Neural cell (in vitro differentiated cells): ENCODE results near the gene WDR73.

Experiments used
- MXI1 ChIP-seq: fragments of 450-650 bp; conservative IDR thresholded peaks from 2 replicates; pipeline ENCODE4 v1.6.1; 2014; ENCODE audit warnings: antibody characterized with exemption, mild to moderate bottlenecking; ENCODE audit not compliant: poor library complexity, severe bottlenecking
- POLR2AphosphoS5 ChIP-seq: IDR thresholded peaks from 2 replicates; pipeline ENCODE4 v1.6.1; 2012
- RAD21 ChIP-seq: fragments of 450-650 bp; conservative IDR thresholded peaks from 2 replicates; pipeline ENCODE4 v1.6.1; 2014; ENCODE audit warnings: antibody characterized with exemption, mild to moderate bottlenecking, moderate library complexity
- SMC3 ChIP-seq: fragments of 450-650 bp; conservative IDR thresholded peaks from 2 replicates; pipeline ENCODE4 v1.6.1; 2014; ENCODE audit warnings: antibody characterized with exemption, mild to moderate bottlenecking, moderate library complexity; ENCODE audit not compliant: poor library complexity
- TAF1 ChIP-seq: IDR thresholded peaks from 2 replicates; pipeline ENCODE4 v1.6.1; 2012; ENCODE audit warnings: low read depth
- TF ChIP-seq, protein P1 (sequence below): fragments of 450-650 bp; IDR thresholded peaks from 2 replicates; pipeline ENCODE4 v1.5.1; 2014; ENCODE audit warnings: antibody characterized with exemption, mild to moderate bottlenecking, moderate library complexity; ENCODE audit not compliant: poor library complexity, severe bottlenecking
- TF ChIP-seq, protein P2 (sequence below): IDR thresholded peaks from 2 replicates; pipeline ENCODE4 v1.6.1; 2012; ENCODE audit warnings: borderline replicate concordance

DNA sequence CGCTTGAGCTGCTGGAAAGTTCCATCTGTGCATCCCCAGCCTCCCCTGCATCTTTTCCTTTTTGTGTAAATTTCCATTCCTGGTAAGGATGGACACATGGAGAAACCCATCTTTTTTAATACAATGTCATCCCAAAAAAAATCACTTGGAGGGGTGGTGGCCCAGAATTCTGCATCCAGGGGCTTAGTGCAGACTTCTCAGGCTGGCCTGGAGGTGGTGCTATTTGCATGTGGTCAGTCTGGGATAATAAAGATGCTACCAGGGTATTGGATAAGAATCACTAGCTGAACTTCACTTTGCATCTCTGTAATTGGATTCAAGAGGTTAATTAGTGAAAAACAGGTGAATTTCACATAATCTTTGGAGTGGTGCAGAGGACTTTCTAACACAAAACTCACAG is 55.1 kb downstream of the WDR73 start:
- TF ChIP-seq POLR2AphosphoS5 (no peak), RAD21 (peak; percentile 27), SMC3 (no peak), MXI1 (no peak), TAF1 (no peak)
- TF ChIP-seq, protein P1, sequence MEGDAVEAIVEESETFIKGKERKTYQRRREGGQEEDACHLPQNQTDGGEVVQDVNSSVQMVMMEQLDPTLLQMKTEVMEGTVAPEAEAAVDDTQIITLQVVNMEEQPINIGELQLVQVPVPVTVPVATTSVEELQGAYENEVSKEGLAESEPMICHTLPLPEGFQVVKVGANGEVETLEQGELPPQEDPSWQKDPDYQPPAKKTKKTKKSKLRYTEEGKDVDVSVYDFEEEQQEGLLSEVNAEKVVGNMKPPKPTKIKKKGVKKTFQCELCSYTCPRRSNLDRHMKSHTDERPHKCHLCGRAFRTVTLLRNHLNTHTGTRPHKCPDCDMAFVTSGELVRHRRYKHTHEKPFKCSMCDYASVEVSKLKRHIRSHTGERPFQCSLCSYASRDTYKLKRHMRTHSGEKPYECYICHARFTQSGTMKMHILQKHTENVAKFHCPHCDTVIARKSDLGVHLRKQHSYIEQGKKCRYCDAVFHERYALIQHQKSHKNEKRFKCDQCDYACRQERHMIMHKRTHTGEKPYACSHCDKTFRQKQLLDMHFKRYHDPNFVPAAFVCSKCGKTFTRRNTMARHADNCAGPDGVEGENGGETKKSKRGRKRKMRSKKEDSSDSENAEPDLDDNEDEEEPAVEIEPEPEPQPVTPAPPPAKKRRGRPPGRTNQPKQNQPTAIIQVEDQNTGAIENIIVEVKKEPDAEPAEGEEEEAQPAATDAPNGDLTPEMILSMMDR, result peak; percentile 43
- TF ChIP-seq, protein P2, sequence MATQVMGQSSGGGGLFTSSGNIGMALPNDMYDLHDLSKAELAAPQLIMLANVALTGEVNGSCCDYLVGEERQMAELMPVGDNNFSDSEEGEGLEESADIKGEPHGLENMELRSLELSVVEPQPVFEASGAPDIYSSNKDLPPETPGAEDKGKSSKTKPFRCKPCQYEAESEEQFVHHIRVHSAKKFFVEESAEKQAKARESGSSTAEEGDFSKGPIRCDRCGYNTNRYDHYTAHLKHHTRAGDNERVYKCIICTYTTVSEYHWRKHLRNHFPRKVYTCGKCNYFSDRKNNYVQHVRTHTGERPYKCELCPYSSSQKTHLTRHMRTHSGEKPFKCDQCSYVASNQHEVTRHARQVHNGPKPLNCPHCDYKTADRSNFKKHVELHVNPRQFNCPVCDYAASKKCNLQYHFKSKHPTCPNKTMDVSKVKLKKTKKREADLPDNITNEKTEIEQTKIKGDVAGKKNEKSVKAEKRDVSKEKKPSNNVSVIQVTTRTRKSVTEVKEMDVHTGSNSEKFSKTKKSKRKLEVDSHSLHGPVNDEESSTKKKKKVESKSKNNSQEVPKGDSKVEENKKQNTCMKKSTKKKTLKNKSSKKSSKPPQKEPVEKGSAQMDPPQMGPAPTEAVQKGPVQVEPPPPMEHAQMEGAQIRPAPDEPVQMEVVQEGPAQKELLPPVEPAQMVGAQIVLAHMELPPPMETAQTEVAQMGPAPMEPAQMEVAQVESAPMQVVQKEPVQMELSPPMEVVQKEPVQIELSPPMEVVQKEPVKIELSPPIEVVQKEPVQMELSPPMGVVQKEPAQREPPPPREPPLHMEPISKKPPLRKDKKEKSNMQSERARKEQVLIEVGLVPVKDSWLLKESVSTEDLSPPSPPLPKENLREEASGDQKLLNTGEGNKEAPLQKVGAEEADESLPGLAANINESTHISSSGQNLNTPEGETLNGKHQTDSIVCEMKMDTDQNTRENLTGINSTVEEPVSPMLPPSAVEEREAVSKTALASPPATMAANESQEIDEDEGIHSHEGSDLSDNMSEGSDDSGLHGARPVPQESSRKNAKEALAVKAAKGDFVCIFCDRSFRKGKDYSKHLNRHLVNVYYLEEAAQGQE, result no peak
